Measurements from ENCODE around the gene TUBB4A. TPM values are rescaled to one million over a fixed set of nuclear protein-coding genes. Genes with fewer than 3 reads are reported as not detected.
"Not testable (repeated sequence)": the region's sequence is repeated elsewhere in the genome, so short reads cannot be mapped to it uniquely, and the experiment has no call there.

The TUBB4A gene
- total RNA-seq, 2 experiments from 2014 or later: 4.8 to 5.1 TPM

DNA sequence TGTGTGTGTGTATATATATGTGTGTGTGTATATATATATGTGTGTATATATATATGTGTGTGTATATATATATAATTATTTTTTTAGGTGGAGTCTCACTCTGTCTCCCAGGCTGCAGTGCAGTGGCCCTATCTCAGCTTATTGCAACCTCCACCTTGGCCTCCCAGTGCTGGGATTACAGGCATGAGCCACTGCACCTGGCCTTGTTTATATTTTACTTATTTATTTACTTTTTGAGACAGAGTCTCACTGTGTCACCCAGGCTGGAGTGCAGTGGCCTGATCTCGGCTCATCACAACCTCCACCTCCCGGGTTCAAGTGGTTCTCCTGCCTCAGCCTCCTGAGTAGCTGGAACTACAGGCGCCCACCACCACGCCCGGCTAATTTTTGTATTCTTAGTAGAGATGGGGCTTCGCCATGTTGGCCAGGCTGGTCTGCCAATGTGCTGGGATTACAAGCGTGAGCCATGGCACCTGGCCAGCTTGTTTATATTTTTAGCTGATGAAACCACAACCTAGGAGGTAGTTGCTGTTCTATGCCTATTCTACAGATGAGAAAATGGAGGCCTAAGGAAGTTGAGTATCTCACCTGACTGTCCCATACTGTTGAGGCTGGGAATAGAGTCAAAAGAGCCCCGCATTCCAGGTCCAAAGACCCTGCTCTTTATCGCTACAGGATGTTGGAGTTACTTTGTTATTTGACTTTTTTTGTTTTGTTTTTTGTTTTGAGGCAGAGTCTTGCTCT lies 6.1 kb upstream of the TUBB4A start:
- H3K9me3 Mint-ChIP-seq (ENCODE audit: low read depth); intact Hi-C loops (cut with DNase I, micrococcal nuclease); H3K4me1 Mint-ChIP-seq; H3K4me3 Mint-ChIP-seq; POLR2A ChIA-PET; H3K36me3 Mint-ChIP-seq (ENCODE audit: low read depth); ATAC-seq; DNase-seq; H3K27me3 Mint-ChIP-seq; H3K27ac Mint-ChIP-seq: not testable (repeated sequence)
- CTCF ChIA-PET: interaction anchor here (0.7 to 1.7 kb wide), 3 partner anchors 9 to 356 kb away, joined by 5 to 6 read pairs (median 5); no protein-coding TSS in a partner anchor

DNA sequence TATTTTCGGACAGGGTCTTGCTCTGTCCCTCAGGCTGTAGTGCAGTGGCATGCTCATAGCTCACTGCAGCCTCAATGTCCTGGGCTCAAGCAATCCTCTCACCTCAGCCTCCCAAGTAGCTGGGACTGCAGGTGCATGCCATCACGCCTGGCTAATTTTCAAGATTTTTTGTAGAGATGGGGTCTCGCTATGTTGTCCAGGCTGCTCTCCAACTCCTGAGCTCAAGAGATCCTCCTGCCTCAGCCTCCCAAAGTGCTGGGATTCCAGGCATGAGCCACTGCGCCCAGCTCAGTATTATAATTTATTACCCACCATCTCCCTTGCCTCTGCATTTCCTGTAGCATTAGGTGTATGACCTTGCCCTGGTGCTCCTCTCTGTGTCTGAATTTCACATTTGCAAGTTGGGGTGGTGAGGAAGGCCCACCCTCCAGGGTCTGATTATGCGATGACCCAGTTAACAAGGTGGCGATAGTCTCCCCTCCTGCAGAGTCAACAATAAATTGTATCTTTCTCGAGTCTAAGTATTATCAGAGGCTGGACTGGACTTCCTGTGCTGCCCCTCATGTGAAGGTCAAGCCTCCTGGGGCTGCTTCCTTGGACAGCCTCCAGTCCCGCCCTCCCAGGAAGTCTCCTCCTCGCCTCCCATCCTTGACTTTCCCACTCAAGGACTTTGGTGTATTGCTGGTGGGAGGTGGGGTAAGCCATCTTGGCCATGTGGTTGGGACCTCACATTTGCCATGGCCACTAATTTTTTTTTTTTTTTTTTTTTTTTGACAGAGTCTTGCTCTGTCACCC lies 1.5 kb upstream of the TUBB4A start:
- CTCF ChIA-PET: interaction anchor here (0.6 to 1.3 kb wide), 5 partner anchors 13 to 277 kb away, joined by 3 read pairs; partner anchors contain the start of gene ALKBH7
- no peaks in the 10 kb centered on the region for H3K36me3 Mint-ChIP-seq (ENCODE audit: low read depth)
- POLR2A ChIA-PET: no interaction called here
- DNase-seq: no peak
- no peak overlapping the region for H3K27ac Mint-ChIP-seq
- intact Hi-C loops (cut with DNase I, micrococcal nuclease): loop anchor here (1.0 to 5.0 kb wide), 3 partner anchors 41 to 79 kb away; partner anchors contain the start of genes CRB3 (in 1 of the 2) and KHSRP (in 1 of the 2)
- peaks cover 7% of the 10 kb centered on the region for H3K4me1 Mint-ChIP-seq
- no peaks in the 10 kb centered on the region for H3K9me3 Mint-ChIP-seq (ENCODE audit: low read depth)
- no peak overlapping the region for H3K4me3 Mint-ChIP-seq
- peaks cover 7% of the 10 kb centered on the region for H3K27me3 Mint-ChIP-seq
- no peak for ATAC-seq

DNA sequence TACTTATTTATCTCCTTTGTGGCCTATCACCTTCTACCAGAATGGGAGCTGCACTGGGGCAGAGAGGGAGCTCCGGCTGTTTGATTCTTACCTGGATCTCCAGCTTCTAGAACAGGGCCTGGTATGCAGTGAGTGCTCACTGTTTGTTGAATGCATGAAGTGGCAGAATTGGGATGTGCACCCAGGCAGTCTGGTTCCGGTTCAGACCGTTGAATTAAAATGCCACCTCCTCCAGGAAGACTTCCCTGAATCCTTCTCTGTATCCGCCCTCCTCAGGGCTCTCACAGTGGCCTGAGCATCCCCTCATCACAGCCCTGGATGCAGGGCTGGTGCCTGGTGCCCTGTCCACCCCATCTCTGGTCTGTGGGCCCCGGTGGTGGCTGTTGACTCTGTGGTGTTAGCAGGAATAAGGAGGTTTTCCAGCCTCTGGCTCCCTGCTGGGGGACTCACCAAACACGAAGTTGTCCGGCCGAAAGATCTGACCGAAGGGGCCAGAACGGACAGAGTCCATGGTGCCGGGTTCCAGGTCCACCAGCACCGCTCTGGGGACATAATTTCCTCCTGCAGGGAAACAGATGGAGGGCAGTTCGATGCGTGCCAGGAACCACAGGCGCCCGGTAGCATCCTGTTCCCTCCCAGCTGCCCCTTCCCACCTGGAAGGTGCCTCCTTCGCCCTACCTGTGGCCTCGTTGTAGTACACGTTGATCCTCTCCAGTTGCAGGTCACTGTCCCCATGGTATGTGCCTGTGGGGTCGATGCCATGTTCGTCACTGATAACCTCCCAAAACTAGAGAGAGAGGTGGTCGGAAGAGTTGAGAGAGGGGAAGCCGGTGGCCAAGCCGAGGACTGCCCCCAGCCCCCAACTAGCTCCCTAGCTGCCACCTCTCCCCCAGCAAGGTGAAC lies 1.0 kb downstream of the TUBB4A start:
- Mint-ChIP-seq H3K9me3 (ENCODE audit: low read depth) (no peaks in the 10 kb centered on the region), H3K4me1 (peaks cover 7% of the 10 kb centered on the region), H3K36me3 (ENCODE audit: low read depth) (no peaks in the 10 kb centered on the region), H3K27me3 (peaks cover 7% of the 10 kb centered on the region), H3K27ac (no peak overlapping the region), H3K4me3 (peak overlapping the region; percentile 68)
- ChIA-PET CTCF (interaction anchor here (0.6 kb wide), 1 partner anchor 347 kb away, joined by 3 read pairs; no protein-coding TSS in a partner anchor), POLR2A (interaction anchor here (0.6 kb wide), 1 partner anchor 263 kb away, joined by 3 read pairs; no protein-coding TSS in a partner anchor)
- ATAC-seq: no peak
- DNase-seq: no peak
- intact Hi-C loops (cut with DNase I, micrococcal nuclease): loop anchor here in 1 of 2 experiments (5.0 kb wide), 1 partner anchor 39 kb away; the partner anchor contains the start of gene CRB3

DNA sequence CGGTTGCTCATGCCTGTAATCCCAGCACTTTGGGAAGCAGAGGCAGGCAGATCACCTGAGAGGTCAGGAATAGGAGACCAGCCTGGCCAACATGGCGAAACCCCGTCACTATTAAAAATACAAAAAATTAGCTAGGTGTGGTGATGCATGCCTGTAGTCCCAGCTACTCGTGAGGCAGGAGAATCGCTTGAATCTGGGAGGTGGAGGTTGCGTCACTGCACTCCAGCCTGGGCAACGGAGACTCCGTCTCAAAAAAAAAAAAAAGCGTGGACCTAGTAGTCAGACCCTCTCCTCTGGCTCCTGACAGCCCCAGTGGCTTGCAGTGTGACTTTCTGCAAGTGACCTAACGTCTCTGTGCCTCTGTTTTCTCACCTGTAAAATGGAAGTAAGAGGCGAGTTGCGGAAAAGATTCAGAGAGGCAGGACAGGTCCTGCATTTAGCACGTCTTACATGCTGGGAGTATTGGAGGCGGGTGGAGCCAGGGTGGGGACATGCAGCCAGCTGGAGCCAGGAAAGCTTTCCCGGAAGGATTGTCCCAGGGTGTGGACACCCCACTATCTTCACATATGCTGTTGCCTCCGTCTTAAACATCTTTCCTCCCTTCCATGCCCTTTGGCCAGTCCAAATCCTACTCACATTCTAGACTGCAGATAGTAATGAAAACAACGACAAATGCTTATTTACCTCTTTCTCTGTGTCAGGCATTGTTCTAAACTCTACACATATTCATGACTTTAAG lies 2.9 kb downstream of the TUBB4A start:
- intact Hi-C loops (cut with DNase I, micrococcal nuclease): no loop called here
- POLR2A ChIA-PET: interaction anchor here (0.6 kb wide), 1 partner anchor 74 kb away, joined by 3 read pairs; the partner anchor contains the start of gene KHSRP
- no peak for ATAC-seq
- Mint-ChIP-seq H3K36me3 (ENCODE audit: low read depth) (no peaks in the 10 kb centered on the region), H3K9me3 (ENCODE audit: low read depth) (no peaks in the 10 kb centered on the region), H3K4me3 (no peak overlapping the region), H3K27ac (no peak overlapping the region), H3K4me1 (peaks cover 7% of the 10 kb centered on the region), H3K27me3 (peaks cover 7% of the 10 kb centered on the region)
- no peak for DNase-seq
- CTCF ChIA-PET: interaction anchor here (0.6 kb wide), 1 partner anchor 365 kb away, joined by 3 read pairs; no protein-coding TSS in a partner anchor

DNA sequence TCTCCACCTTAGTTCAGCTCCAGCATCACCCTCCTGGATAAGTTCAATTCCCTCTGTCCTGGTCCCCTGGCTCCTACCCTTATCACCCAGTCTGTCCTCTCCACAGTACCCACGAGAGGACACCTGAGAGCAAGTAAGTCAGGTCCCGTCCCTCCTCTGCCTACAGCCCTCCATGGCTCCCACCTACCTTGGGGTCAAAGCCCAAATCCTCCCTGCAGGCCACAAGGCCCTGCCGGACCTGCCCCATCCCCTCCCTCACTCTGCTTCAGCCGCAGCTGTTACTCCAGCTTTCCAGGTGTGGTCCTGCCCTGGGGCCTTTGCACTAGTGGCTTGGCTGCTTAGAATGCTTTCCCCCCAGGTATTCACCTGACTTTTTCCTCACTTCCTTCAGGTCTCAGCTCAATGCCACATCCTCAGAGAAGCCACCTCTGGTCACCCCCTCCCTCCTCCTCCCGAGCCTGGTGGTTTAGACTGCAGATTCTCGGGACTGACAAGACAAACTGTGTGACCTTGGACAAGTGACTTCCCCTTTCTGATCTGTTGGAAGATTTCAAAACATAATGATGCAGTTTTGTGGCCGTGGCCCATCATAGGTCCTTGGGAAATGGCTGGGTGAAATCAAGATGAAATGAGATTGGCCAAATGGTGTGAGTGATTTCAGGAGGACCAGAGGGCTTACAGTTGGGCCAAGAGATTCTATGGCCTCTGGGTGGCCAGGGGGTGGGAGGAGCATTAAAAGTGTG lies 3.6 kb downstream of the TUBB4A start:
- no peak overlapping the region for H3K4me3 Mint-ChIP-seq
- H3K27ac Mint-ChIP-seq: no peak overlapping the region
- H3K9me3 Mint-ChIP-seq (ENCODE audit: low read depth): no peaks in the 10 kb centered on the region
- intact Hi-C loops (cut with DNase I, micrococcal nuclease): no loop called here
- ChIA-PET POLR2A (interaction anchor here (0.6 kb wide), 1 partner anchor 74 kb away, joined by 3 read pairs; the partner anchor contains the start of gene KHSRP), CTCF (no interaction called here)
- H3K4me1 Mint-ChIP-seq: peaks cover 7% of the 10 kb centered on the region
- H3K27me3 Mint-ChIP-seq: peaks cover 7% of the 10 kb centered on the region
- ATAC-seq (no peak), DNase-seq (no peak)
- H3K36me3 Mint-ChIP-seq (ENCODE audit: low read depth): no peaks in the 10 kb centered on the region

DNA sequence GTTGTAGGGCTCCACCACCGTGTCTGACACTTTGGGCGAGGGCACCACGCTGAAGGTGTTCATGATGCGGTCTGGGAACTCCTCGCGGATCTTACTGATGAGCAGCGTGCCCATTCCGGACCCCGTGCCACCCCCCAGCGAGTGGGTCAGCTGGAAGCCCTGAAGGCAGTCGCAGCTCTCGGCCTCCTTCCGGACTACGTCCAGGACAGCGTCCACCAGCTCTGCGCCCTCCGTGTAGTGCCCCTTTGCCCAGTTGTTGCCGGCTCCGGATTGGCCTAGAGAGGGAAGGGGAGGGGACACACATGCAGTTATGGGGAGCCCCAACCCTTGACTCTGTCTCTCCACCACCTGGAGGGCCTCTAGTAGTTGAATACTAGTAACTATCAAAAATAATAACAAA lies 6.2 kb downstream of the TUBB4A start:
- Mint-ChIP-seq H3K27ac (no peak overlapping the region), H3K9me3 (ENCODE audit: low read depth) (peaks cover 3% of the 10 kb centered on the region), H3K36me3 (ENCODE audit: low read depth) (no peaks in the 10 kb centered on the region), H3K27me3 (peaks cover 2% of the 10 kb centered on the region), H3K4me1 (peaks cover 10% of the 10 kb centered on the region), H3K4me3 (no peak overlapping the region)
- no peak for DNase-seq
- ChIA-PET POLR2A (no interaction called here), CTCF (no interaction called here)
- intact Hi-C loops (cut with DNase I, micrococcal nuclease): no loop called here
- ATAC-seq: no peak

DNA sequence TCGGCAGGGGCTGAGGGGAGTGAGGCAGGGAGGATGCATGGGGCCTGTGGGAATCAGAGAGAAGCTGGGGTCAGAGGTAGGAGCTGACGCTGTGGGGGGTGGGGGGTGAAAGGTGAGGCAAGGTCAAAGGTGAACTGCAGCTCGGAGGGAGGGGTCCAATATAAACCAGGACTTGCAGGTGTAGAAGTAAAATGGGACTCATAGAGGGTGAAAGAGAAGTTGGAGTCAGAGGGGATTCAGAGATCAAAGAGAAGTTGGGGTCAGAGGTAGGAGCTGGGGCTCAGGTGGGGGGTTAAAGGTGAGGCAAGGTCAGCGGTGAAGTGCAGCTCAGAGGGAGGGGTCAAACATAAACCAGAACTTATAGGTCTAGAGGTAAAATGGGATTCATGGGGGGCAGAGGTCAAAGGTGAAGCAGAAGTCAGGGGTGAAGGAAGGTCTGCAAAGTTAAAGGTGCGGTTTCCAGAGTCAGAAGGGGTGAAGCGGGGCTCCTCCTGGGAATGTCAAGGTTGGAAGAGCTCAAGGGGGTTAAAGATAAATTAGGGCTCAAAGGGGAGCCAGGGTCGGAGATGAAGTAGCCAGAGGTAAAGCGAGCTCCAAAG lies 7.6 kb downstream of the TUBB4A start:
- POLR2A ChIA-PET: no interaction called here
- ATAC-seq (no peak), DNase-seq (no peak)
- Mint-ChIP-seq H3K9me3 (ENCODE audit: low read depth) (peaks cover 3% of the 10 kb centered on the region), H3K4me3 (no peak overlapping the region), H3K27me3 (no peaks in the 10 kb centered on the region), H3K4me1 (peaks cover 17% of the 10 kb centered on the region), H3K36me3 (ENCODE audit: low read depth) (no peaks in the 10 kb centered on the region), H3K27ac (no peak overlapping the region)
- CTCF ChIA-PET: interaction anchor here (0.6 kb wide), 1 partner anchor 91 kb away, joined by 3 read pairs; no protein-coding TSS in a partner anchor
- intact Hi-C loops (cut with DNase I, micrococcal nuclease): no loop called here

DNA sequence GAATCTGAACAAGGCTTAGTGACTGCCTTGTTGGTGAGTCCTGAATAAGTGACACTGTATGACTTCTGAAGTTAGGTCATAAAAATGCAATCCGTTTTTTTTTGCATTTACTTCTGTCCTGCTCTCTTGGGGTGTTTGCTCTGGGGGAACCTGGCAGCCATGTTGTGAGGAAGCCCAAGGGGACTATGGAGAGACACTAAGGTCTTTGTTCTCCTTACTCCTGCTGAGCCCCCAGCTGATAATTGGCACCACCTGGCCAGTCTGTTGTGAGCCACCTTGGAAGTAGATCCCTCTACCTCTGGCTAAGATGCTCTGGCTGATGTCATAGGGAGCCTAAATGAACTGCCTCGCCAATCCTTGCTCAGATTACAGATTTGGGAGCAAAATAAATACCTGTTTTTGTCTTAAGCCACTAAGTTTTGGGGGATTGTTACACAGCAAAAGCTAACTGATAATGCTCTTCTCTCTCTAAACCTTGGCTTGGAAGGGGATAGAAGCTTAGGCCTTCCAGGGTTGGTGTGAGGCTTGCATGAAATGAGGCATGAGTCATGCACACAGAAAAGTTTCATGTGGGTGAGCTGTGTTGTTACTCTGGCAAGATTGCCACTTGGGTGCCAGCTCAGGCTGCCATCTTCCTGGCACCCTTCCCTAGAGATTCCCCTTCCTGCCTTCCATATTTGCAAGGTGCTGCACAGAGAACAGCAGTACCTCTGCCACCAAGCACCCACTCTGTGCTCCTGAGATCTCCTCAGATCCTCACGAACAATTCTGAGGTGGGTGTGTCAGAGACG lies 10.1 kb downstream of the TUBB4A start:
- CTCF ChIA-PET: interaction anchor here (0.7 to 1.7 kb wide), 3 partner anchors 11 to 162 kb away, joined by 3 to 7 read pairs (median 4); partner anchors contain the start of gene DENND1C
- POLR2A ChIA-PET: interaction anchor here (0.6 to 1.7 kb wide), 2 partner anchors 11 to 246 kb away, joined by 5 to 6 read pairs; partner anchors contain the start of gene DENND1C
- Mint-ChIP-seq H3K4me3 (no peak overlapping the region), H3K27me3 (no peaks in the 10 kb centered on the region), H3K27ac (peak overlapping the region; percentile 3), H3K4me1 (peaks cover 19% of the 10 kb centered on the region), H3K36me3 (ENCODE audit: low read depth) (no peaks in the 10 kb centered on the region), H3K9me3 (ENCODE audit: low read depth) (peaks cover 3% of the 10 kb centered on the region)
- intact Hi-C loops (cut with DNase I, micrococcal nuclease): no loop called here
- no peak for DNase-seq
- ATAC-seq: peak; percentile 57

DNA sequence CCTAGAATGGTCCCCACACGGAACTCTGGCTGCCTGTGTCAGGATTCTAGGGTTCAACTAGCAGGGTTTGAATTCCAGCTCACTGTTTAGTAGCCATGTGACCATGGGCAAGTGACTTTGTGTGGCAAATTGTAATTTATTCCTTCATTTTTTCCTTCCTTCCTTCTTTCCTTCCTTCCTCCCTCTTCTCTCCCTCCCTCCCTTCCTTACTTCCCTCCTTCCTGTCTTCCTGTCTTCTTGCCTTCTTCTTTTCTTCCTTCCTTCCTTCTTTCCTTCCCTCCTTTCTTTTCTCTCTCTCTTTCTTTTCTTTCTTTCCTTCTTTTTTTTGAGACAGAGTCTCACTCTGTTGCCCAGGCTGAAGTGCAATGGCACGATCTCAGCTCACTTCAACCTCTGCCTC lies 12.0 kb downstream of the TUBB4A start:
- POLR2A ChIA-PET: no interaction called here
- Mint-ChIP-seq H3K9me3 (ENCODE audit: low read depth) (peaks cover 3% of the 10 kb centered on the region), H3K36me3 (ENCODE audit: low read depth) (no peaks in the 10 kb centered on the region), H3K4me3 (peak overlapping the region; percentile 67), H3K27me3 (no peaks in the 10 kb centered on the region), H3K4me1 (peaks cover 19% of the 10 kb centered on the region), H3K27ac (peak overlapping the region; percentile 73)
- DNase-seq: no peak
- CTCF ChIA-PET: interaction anchor here (0.6 kb wide), 1 partner anchor 217 kb away, joined by 5 read pairs; no protein-coding TSS in a partner anchor
- intact Hi-C loops (cut with DNase I, micrococcal nuclease): no loop called here
- no peak for ATAC-seq

All from activated CD4-positive, alpha-beta T cell treated with anti-CD3 and anti-CD28 coated beads for 36 hours (primary cell).